GM19099 (cell line): ENCODE measurements around the gene EXD3.

ENCODE experiments used
- POLR2A ChIP-seq: IDR thresholded peaks from 3 replicates; pipeline ENCODE4 v1.6.1; 2011; ENCODE audit warnings: low read depth; ENCODE audit not compliant: insufficient read length; ENCODE audit errors: extremely low read depth

The EXD3 gene

GRCh38 chr9:137415451-137415850 is 7.5 kb downstream of the EXD3 start:
- TF ChIP-seq POLR2A = no peak

- no peak for TF ChIP-seq POLR2A
These were observed 10.5 kb downstream of the EXD3 start for GRCh38 chr9:137412431-137412830.

DNA sequence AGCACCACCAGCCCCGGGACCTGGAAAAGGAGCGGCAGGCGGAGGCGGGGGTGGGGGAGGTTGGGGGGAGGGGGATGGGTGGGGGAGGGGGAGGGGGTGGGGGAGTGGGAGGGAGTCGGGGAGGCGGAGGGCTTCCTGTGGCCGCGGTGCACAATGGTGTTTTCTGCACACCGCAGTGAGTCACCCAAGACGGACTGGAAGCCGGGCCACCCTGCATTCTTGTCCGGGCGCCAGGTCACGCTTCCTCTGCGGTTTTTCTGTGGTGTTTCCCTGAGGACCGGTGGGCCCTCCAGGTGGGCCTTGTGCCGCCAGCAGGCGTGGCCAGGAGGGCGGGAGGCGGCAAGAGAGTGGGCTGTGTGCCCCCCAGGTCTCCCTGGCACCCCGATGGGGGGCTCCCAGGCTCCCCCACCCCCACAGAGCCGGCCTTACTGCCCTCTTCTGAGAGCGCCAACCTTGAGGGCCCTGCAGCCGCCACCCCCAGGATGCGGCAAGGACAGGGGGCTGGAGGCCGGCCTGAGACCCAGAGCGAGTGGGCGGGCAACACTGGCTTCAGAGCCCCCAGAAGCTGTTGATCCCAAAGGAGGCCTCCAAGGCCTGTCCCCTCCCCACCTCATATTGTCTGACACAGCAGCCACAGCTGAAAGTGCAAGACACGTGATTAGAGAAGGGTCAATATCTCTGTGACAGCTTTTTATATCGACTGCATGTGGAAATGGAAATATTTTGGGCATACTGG is 11.1 kb downstream of the EXD3 start:
- no peak for TF ChIP-seq POLR2A

DNA sequence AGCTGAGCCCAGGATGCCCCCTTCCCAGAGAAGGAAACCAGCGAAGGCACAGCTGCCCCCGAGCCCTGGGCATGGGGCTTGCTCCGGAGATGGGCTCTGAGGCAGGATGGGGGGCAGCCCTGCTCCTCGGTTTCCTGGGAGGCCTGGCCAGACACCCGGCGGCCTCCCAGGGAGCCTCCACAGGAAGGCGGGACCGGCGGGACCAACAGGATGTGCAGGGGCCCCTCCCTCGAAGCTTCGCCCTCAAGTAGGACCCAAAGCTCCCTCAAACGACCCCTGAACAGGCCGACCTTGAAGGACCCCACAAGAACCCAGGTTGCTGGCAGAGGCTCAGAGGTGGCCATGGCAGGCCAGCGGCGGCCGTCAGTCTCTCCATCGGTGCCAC is 11.7 kb downstream of the EXD3 start:
- no peak for TF ChIP-seq POLR2A

DNA sequence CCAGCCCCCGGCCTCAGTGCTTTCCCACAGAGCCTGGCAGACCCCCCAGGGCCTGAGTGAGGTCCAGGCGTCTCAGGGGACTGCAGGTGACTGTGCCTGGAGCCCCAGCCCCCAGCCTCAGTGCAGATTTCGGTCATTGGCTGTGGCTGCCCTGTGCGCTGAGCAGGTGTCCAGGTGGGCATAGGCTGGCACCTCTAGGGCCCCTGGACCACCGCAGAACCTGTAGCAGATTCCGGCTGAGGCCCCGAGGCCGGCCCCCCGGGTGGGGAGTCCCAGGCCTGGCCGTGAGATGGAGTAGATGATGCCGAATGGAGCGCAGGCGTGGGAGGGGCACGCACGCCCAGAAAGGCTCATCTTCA is 12.1 kb downstream of the EXD3 start:
- no peak for TF ChIP-seq POLR2A

DNA sequence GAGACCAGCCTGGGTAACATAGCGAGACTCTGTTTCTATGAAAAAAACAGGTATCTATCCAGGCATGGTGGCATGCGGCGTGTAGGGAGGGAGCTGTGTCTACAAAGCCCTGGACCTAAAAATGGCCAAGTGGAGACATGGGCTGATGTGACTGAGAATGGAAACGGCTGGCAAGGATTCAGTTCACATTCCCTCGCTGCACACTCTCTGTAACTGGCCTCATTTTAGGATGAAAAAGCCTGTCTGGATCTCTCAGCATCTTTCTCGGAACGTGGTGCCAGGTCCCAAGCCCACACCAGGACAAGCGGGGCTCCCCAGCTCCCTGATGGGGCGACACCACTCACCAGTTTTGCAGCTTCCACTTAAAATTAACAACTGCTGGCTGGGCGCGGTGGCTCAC is 13.4 kb downstream of the EXD3 start:
- no peak for TF ChIP-seq POLR2A

DNA sequence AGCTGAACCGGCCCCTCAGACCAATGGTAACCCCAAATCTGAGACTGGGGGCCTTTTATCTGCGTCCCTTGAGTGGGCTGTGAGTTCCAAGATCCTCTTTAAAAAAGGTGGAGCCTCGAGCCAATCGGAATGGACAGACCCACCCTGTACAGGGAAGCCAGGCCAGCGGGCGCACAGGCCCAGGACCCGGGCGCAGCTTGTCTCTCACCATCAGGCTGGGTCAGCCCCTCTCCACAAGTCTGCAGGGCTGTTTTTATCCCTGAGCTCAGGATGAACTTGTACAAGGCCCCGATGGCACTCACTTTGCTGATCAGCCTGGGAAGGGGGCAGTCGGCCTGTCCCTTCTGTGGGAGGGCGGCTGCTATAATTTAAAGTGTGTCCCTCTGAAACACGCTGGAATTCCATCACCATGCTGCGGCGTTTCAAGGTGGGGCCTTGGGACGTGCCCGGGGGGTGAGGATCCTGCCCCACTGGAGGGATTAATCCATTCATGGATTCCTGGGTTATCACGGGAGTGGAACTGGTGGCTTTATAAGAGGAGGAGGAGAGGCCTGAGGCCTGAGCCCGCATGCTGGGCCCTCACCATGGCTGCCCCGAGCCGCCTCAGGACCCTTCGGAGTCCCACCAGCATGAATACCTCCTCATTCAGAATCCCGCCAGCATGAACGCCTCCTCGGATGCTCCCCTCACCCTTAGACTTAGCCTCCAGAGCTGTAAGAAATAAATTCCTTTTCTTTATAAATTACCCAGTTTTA is 14.1 kb downstream of the EXD3 start:
- TF ChIP-seq POLR2A = no peak

DNA sequence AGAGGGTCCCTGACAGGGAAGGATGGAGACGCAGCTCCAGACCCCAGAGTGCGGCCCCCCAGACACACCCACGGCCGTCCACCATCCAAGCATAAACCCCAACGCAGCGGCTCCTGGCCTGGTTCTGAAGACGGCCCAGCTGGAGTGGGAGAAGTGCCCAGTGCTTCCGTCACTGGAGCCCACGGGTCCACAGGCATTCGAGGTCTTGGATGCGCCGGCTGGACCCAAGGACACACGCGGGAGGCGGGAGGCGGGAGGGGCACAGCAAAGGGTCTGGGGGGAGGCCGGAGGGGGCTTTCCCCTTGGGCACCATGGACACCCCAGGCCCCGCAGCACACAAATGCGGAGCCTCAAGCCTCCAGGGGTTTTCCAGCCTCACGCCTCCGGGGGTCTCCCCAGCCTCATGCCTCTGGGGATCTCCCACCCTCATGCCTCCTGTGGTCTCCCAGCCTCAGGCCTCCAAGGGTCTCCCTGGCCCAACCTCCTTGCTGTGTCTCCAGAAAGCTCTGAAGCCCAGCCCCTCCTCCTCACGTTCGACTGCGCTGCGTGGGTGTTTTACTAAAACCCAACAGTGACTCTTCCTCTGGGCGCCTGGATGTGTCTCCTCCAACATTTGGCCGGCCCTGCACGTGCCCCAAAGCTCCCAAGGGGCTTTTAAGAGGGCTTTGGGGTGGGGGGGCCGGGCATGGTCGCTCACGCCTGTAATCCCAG is 15.2 kb downstream of the EXD3 start:
- TF ChIP-seq POLR2A = no peak

- TF ChIP-seq POLR2A = no peak
These were observed 15.9 kb downstream of the EXD3 start for GRCh38 chr9:137406876-137407589.

DNA sequence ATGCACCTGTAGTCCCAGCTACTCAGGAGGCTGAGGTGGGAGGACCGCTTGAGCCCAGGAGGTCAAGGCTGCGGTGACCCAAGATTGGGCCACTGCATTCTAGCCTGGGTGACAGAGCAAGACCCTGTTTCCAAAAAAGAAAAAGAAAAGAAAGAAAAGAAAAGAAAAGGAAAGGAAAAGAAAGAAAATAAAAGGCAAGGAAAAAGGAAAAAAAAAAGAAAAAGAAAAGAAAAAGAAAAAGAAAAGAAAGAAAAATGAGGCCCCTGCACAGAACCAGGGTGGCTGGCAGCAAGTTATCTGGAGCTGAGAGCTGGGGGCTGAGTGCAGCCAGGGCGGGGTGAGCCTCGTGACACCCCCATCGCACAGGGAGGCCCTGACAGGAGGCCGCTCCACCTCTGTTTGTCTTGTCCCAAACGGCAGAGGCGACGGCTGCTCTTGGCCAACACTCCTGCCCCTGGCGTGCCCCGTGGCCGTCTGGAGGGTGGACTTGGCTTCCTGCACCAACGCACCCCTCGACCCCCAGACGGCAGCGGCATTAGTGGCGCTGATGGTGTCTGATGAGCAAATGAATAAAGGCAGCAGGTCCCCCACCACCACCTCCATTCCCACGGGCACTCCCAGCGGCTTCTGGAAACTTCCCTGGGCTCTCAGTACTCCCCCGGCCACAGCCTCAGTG is 16.7 kb downstream of the EXD3 start:
- no peak for TF ChIP-seq POLR2A

DNA sequence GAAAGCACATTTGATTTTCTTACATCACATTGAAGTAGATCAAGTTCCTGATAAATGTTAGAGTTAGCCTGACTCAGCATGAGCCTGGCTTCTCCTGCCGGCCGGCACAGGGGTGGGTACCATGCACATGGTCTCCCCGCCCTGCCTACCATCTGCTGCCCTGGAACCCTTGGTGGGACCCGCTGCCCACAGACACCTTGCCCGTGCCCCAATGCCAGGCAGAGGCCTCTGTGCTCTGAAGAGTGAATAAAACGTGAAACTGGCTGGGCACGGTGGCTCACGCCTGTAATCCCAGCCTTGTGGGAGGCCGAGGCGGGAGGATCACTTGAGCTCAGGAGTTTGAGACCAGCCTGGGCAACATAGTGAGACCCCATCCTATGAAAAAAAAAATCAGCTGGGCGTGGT is 17.3 kb downstream of the EXD3 start:
- TF ChIP-seq POLR2A = no peak

DNA sequence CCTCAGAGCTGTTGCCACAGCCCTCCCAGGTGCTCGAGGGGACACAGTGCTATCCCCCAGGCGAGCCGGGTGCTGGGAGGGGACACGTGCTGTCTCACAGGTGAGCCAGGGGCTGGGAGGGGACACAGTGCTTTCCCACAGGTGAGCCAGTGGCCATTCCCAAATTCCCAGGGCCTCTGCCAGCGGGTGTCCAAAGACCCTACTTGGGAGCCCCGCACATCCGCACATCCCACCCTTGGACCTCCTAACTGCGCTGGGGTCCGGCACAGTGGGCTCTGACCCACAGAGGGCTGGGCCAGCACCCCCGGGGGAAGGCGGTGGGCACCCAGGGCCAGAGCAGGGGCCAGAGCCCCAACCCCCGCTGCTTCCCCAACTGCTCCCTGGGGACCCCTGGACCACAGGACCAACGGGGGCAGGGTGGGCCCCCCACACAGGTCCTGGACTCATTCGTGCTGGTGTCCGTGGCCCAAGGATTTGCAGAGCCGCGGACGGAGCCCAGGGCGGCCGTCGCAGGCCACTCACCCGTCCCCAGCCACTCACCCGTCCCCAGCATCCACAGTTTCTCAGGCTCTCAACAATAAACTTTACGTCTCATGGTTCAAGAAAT is 17.9 kb downstream of the EXD3 start:
- no peak for TF ChIP-seq POLR2A

- no peak for TF ChIP-seq POLR2A
These were observed 19.7 kb downstream of the EXD3 start for GRCh38 chr9:137403269-137403668.

GRCh38 chr9:137402746-137403145 is 20.2 kb downstream of the EXD3 start:
- TF ChIP-seq POLR2A = no peak
